Breast epithelium (tissue), 3 donors: ENCODE data around the gene TDRD12.

Experiments
- POLR2AphosphoS5 ChIP-seq, 3 donors: sonication (generic); formaldehyde crosslinking; IDR thresholded peaks; one replicate each; pipeline ENCODE4 v1.6.1; 2017; ENCODE audit warnings: antibody characterized with exemption in 3 of 3
- TF ChIP-seq, protein P1 (sequence below), 3 donors: fragments of 450-650 bp; IDR thresholded peaks; one replicate each; pipeline ENCODE4 v1.5.1; 2016 to 2017; ENCODE audit warnings: antibody characterized with exemption in 3 of 3, mild to moderate bottlenecking in 3 of 3, moderate library complexity in 3 of 3

DNA sequence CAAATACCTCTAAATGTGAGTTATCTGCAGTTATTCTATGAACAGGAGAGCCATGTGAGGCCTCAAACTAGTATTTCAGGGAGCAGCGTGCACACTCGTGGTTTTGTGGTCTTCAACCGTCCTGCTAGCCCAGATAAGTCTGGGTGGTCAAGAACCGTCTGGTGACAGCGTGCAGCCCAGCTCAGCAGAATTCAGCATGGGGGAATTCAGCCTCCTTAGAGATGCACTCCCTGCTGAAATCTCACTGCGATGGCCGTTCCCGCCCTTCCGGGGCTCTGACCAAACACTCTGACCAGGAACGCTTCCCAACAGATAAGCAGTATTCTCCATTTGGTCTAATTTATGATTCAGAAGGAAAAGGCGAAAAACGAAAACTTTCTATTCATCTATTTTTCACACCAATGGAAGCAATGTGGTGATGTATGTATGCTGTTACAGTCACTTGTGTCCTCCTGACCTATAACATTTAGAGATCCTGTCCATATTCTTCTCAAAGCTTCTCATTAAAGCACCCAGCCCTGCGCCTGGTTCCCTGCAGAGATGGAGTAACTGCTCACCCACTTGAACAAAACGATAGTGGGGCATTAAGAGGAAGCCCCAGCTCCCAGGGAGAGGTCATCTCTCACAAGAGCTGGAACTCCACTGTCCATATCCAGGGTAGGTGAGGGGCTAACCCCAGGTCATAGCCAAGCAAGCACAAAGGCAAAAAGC is 47.5 kb upstream of the TDRD12 start:
- TF ChIP-seq, protein P1, sequence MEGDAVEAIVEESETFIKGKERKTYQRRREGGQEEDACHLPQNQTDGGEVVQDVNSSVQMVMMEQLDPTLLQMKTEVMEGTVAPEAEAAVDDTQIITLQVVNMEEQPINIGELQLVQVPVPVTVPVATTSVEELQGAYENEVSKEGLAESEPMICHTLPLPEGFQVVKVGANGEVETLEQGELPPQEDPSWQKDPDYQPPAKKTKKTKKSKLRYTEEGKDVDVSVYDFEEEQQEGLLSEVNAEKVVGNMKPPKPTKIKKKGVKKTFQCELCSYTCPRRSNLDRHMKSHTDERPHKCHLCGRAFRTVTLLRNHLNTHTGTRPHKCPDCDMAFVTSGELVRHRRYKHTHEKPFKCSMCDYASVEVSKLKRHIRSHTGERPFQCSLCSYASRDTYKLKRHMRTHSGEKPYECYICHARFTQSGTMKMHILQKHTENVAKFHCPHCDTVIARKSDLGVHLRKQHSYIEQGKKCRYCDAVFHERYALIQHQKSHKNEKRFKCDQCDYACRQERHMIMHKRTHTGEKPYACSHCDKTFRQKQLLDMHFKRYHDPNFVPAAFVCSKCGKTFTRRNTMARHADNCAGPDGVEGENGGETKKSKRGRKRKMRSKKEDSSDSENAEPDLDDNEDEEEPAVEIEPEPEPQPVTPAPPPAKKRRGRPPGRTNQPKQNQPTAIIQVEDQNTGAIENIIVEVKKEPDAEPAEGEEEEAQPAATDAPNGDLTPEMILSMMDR (IDR thresholded peaks at IDR 0.05): no peak
- no peak for TF ChIP-seq POLR2AphosphoS5 (IDR thresholded peaks at IDR 0.05)
